Caco-2 (cell line): ENCODE measurements around the gene CEP126. TPM values are rescaled to one million over a fixed set of nuclear protein-coding genes. Genes with fewer than 3 reads are reported as not detected.

Source experiments
- BruUV-seq: library from RNA; stranded (reverse); fragments of 400-500 nt; replicated peaks from 2 replicates; lab custom pipeline; 2021; lab: Mats Ljungman, UMichigan
- CTCF ChIA-PET: fragments of 300-600 bp; sonication (Branson Sonifier 250); formaldehyde crosslinking; loops from one replicate; lab custom pipeline; 2022; ENCODE audit warnings: antibody characterized with exemption; lab: Charles Lee
- POLR2A ChIA-PET: fragments of 300-600 bp; sonication (Branson Sonifier 250); formaldehyde crosslinking; loops from one replicate; lab custom pipeline; 2022; ENCODE audit warnings: antibody characterized with exemption; lab: Charles Lee
- DNase-seq, 2 experiments: peaks; one replicate each; pipeline versions ENCODE4 v3.0.0 to v3.0.0-alpha.2; 2020 to 2022
- H3K27me3 ChIP-seq: replicated peaks from 2 replicates; pipeline ENCODE4 v1.6.0; 2011; ENCODE audit warnings: low read length; ENCODE audit not compliant: control insufficient read depth, insufficient read depth
- H3K36me3 ChIP-seq: 2 replicates; pipeline ENCODE4 v1.5.1; 2011; ENCODE audit warnings: low read length; ENCODE audit not compliant: control insufficient read depth, insufficient read depth
- H3K4me1 ChIP-seq: fragments of 250-450 bp; sonication (Bioruptor Pico); 2 replicates; pipeline ENCODE4 v1.5.1; 2020; ENCODE audit warnings: mild to moderate bottlenecking
- H3K4me3 ChIP-seq: 2 replicates; pipeline ENCODE4 v1.5.1; 2011; ENCODE audit warnings: low read depth, mild to moderate bottlenecking, control low read depth, low read length
- H3K9me3 ChIP-seq: fragments of 250-450 bp; sonication (Bioruptor Pico); 2 replicates; pipeline ENCODE4 v1.5.1; 2020; ENCODE audit warnings: mild to moderate bottlenecking, moderate library complexity
- H3K27ac Mint-ChIP-seq: one replicate; pipeline ENCODE4 v1.8.0; 2022; ENCODE audit warnings: mixed read lengths; ENCODE audit not compliant: unreplicated experiment
- H3K27me3 Mint-ChIP-seq: one replicate; pipeline ENCODE4 v1.8.0; 2022; ENCODE audit warnings: mixed read lengths; ENCODE audit not compliant: insufficient read depth, unreplicated experiment
- H3K36me3 Mint-ChIP-seq: one replicate; pipeline ENCODE4 v1.8.0; 2022; ENCODE audit warnings: mild to moderate bottlenecking, mixed read lengths; ENCODE audit not compliant: insufficient read depth, unreplicated experiment
- H3K4me1 Mint-ChIP-seq: one replicate; pipeline ENCODE4 v1.8.0; 2022; ENCODE audit warnings: low read depth, mixed read lengths; ENCODE audit not compliant: unreplicated experiment
- H3K4me3 Mint-ChIP-seq: one replicate; pipeline ENCODE4 v1.8.0; 2022; ENCODE audit warnings: mild to moderate bottlenecking, moderate library complexity, mixed read lengths; ENCODE audit not compliant: unreplicated experiment
- H3K9me3 Mint-ChIP-seq: one replicate; pipeline ENCODE4 v1.8.0; 2022; ENCODE audit warnings: mixed read lengths; ENCODE audit not compliant: unreplicated experiment
- CTCF ChIP-seq, 2 experiments: fragments of 200-600 bp in 1 of 2; IDR thresholded peaks; 1 replicate in 1 of 2; 2 replicates in 1 of 2; pipeline versions ENCODE4 v1.5.1 to v1.8.0; 2011 to 2022; ENCODE audit warnings: antibody characterized with exemption in 1 of 2, control low read depth in 1 of 2, inconsistent platforms in 1 of 2, low read depth in 1 of 2, low read length in 1 of 2, mild to moderate bottlenecking in 1 of 2, moderate library complexity in 1 of 2; ENCODE audit not compliant: insufficient read depth in 1 of 2, severe bottlenecking in 1 of 2, unreplicated experiment in 1 of 2
- intact Hi-C: fragments of 100-400 bp; cut with micrococcal nuclease; formaldehyde crosslinking; loops from one replicate; pipeline ENCODE4 v1.10.0; 2022; ENCODE audit not compliant: unreplicated experiment
- total RNA-seq: library from RNA; stranded (reverse); gene quantifications from 2 replicates; pipeline ENCODE4 v1.2.3, GENCODE V29; 2022

Gene CEP126
- total RNA-seq, 1 experiment from 2014 or later, result 4.3 TPM

GRCh38 chr11:101949680-101950220 is 34.9 kb downstream of the CEP126 start:
- H3K9me3 ChIP-seq, result no peaks in the 10 kb centered on the region
- POLR2A ChIA-PET, result no interaction called here
- no TSS peak for BruUV-seq
- no peak for DNase-seq
- CTCF ChIA-PET, result no interaction called here
- Mint-ChIP-seq H3K36me3 (no peaks in the 10 kb centered on the region), H3K4me3 (no peak overlapping the region), H3K4me1 (peaks cover 7% of the 10 kb centered on the region), H3K27ac (no peak overlapping the region), H3K27me3 (no peaks in the 10 kb centered on the region), H3K9me3 (no peaks in the 10 kb centered on the region)
- no peak overlapping the region for H3K4me3 ChIP-seq
- no peaks in the 10 kb centered on the region for H3K27me3 ChIP-seq
- no peaks in the 10 kb centered on the region for H3K36me3 ChIP-seq
- intact Hi-C loops, result loop anchor here (5.0 kb wide), 1 partner anchor 32 kb away; the partner anchor contains the start of genes ANGPTL5 and CEP126
- no peaks in the 10 kb centered on the region for H3K4me1 ChIP-seq
- no peak for TF ChIP-seq CTCF (IDR thresholded peaks at IDR 0.05; ENCODE audit: insufficient read depth in 1 of 2, low read depth in 1 of 2, low read length in 1 of 2, severe bottlenecking in 1 of 2, unreplicated experiment in 1 of 2)

- Histone ChIP-seq H3K4me3 (no peak overlapping the region), H3K9me3 (no peaks in the 10 kb centered on the region), H3K36me3 (no peaks in the 10 kb centered on the region), H3K27me3 (no peaks in the 10 kb centered on the region), H3K4me1 (peaks cover 9% of the 10 kb centered on the region)
- TF ChIP-seq CTCF (IDR thresholded peaks at IDR 0.05; ENCODE audit: insufficient read depth in 1 of 2, low read depth in 1 of 2, low read length in 1 of 2, severe bottlenecking in 1 of 2, unreplicated experiment in 1 of 2), result no peak
- no TSS peak for BruUV-seq
- Mint-ChIP-seq H3K27me3 (no peaks in the 10 kb centered on the region), H3K4me1 (peaks cover 11% of the 10 kb centered on the region), H3K27ac (no peak overlapping the region), H3K4me3 (no peak overlapping the region), H3K9me3 (no peaks in the 10 kb centered on the region), H3K36me3 (no peaks in the 10 kb centered on the region)
- ChIA-PET POLR2A (no interaction called here), CTCF (interaction anchor here (0.6 to 1.4 kb wide), 2 partner anchors 41 to 52 kb away, joined by 3 to 4 read pairs; partner anchors contain the start of gene CEP126)
- DNase-seq, result no peak
- intact Hi-C loops, result no loop called here
Measured at GRCh38 chr11:101955278-101955677, 40.5 kb downstream of the CEP126 start.

- Histone ChIP-seq H3K36me3 (no peaks in the 10 kb centered on the region), H3K4me3 (no peak overlapping the region), H3K4me1 (peaks cover 9% of the 10 kb centered on the region), H3K9me3 (no peaks in the 10 kb centered on the region), H3K27me3 (no peaks in the 10 kb centered on the region)
- no peak for DNase-seq
- intact Hi-C loops, result no loop called here
- no TSS peak for BruUV-seq
- no peak for TF ChIP-seq CTCF (IDR thresholded peaks at IDR 0.05; ENCODE audit: insufficient read depth in 1 of 2, low read depth in 1 of 2, low read length in 1 of 2, severe bottlenecking in 1 of 2, unreplicated experiment in 1 of 2)
- H3K27ac Mint-ChIP-seq, result no peak overlapping the region
- H3K9me3 Mint-ChIP-seq, result no peaks in the 10 kb centered on the region
- no peaks in the 10 kb centered on the region for H3K27me3 Mint-ChIP-seq
- no peak overlapping the region for H3K4me3 Mint-ChIP-seq
- ChIA-PET CTCF (interaction anchor here (1.4 kb wide), 1 partner anchor 52 kb away, joined by 4 read pairs; no protein-coding TSS in a partner anchor), POLR2A (no interaction called here)
- no peaks in the 10 kb centered on the region for H3K36me3 Mint-ChIP-seq
- H3K4me1 Mint-ChIP-seq, result peaks cover 11% of the 10 kb centered on the region
Measured at GRCh38 chr11:101955701-101956100, 40.9 kb downstream of the CEP126 start.
